ENCODE data around the gene OR6C65.

The OR6C65 gene

GRCh38 chr12:55446326-55446725, 46.0 kb downstream of the OR6C65 start:
- DNase-seq (ENCODE audit: low read depth in 2 of 2): no peak

DNA sequence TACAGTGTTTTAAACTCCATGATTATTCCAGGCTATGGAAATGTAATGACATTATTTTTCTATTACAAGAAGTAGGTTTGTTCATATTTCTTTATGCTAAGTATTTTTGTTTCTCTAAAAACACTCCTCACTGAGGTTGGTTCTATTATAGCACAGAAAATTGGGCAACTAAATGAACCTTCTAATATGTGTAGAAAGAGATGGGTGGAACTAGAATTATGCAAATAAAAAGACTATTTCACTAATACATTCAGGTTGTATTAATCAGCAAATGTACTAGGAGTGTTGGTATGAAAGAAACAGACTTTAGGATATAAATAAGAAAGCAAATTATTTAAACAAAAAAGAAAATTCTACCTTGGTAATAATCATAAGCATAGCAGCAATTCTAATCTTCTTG, 48.5 kb downstream of the OR6C65 start:
- DNase-seq (ENCODE audit: low read depth in 2 of 2): no peak
